CD4-positive, alpha-beta T cell treated with Interferon gamma for 1 hour (primary cell): ENCODE results near the gene FN1.

Experiments
- DNase-seq: peaks from one replicate; pipeline ENCODE4 v3.0.0-alpha.2; 2020

The FN1 gene

GRCh38 chr2:215441560-215442400 is 5.9 kb upstream of the FN1 start:
- no peak for DNase-seq

- no peak for DNase-seq
Observed at GRCh38 chr2:215439980-215440512, 4.2 kb upstream of the FN1 start.

- no peak for DNase-seq
Observed at GRCh38 chr2:215439404-215439803, 3.5 kb upstream of the FN1 start.

- DNase-seq: no peak
Observed at GRCh38 chr2:215437614-215438013, 1.7 kb upstream of the FN1 start.

- DNase-seq: no peak
Observed at GRCh38 chr2:215436705-215437565, 1.1 kb upstream of the FN1 start.

- DNase-seq: no peak
Observed at GRCh38 chr2:215435280-215435869, 493 bp downstream of the FN1 start.

GRCh38 chr2:215434447-215435279 is 1.2 kb downstream of the FN1 start:
- DNase-seq: no peak

- no peak for DNase-seq
Observed at GRCh38 chr2:215432759-215433594, 2.9 kb downstream of the FN1 start.

GRCh38 chr2:215431778-215432758 is 3.8 kb downstream of the FN1 start:
- no peak for DNase-seq

- no peak for DNase-seq
Observed at GRCh38 chr2:215431290-215431689, 4.6 kb downstream of the FN1 start.

GRCh38 chr2:215430528-215431187 is 5.2 kb downstream of the FN1 start:
- no peak for DNase-seq

- DNase-seq: no peak
Observed at GRCh38 chr2:215429424-215429823, 6.4 kb downstream of the FN1 start.

- no peak for DNase-seq
Observed at GRCh38 chr2:215428060-215428910, 7.6 kb downstream of the FN1 start.

- no peak for DNase-seq
Observed at GRCh38 chr2:215427585-215427984, 8.3 kb downstream of the FN1 start.

GRCh38 chr2:215425021-215425782 is 10.7 kb downstream of the FN1 start:
- DNase-seq: no peak

GRCh38 chr2:215423928-215424540 is 11.8 kb downstream of the FN1 start:
- no peak for DNase-seq

GRCh38 chr2:215423234-215423633 is 12.6 kb downstream of the FN1 start:
- no peak for DNase-seq
